RPMI7951 (cell line): ENCODE data around the gene C11orf21. TPM values are rescaled to one million over a fixed set of nuclear protein-coding genes. Genes with fewer than 3 reads are reported as not detected.

Source experiments
- DNase-seq: peaks from one replicate; pipeline ENCODE4 v3.0.0-alpha.2; 2012; ENCODE audit warnings: low read depth
- total RNA-seq: library from RNA; depleted of rRNA; stranded (reverse); fragments of >200 nt; shearing (Covaris generic); gene quantifications from 2 replicates; pipeline ENCODE4 v1.2.3, GENCODE V29; 2014; rRNA removed

The C11orf21 gene
- total RNA-seq, 1 experiment from 2014 or later, result 1.6 TPM

DNA sequence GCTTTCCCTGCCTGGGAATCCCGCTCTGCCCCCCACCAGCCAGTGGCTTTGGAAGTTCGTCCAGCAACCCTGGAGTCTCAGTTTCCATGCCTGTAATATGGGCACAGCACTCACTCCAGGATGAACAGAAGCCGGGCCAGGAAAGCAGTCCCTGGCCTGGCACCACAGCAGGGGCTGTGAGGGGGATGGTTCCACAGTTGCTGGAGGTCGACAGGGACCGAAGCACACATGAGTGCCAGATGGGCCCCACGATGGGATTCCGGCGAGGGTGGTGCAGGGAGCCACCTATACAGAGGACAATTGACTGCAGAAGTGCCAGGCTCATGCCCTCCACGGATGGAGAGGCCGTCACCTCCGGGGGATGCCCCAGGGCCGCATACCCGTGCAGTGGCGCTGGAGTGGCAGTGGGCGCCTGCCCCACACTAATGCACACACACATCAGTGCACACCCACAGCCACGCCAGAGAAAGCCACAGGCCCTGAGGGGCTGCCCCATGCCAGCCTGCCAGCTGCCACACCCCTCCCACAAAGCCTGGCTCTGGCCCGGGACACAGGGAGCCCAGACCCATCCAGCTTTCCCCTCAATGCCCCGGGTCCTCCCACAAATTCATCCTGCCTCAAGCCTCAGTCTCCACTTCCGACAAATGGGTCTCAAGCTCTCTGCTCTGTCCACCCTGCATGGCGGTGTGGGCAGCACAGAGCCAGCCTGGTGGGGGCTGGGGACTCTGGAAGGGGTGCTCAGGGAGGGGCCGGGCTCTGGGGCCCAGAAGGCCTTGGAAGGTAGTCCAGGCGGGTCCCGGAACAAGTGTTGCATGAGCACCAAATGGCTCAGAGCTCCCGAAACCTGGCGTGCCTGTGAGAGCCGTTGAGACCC, 41.0 kb downstream of the C11orf21 start:
- no peak for DNase-seq

- no peak for DNase-seq
These were observed 41.7 kb downstream of the C11orf21 start for GRCh38 chr11:2259897-2260451.

DNA sequence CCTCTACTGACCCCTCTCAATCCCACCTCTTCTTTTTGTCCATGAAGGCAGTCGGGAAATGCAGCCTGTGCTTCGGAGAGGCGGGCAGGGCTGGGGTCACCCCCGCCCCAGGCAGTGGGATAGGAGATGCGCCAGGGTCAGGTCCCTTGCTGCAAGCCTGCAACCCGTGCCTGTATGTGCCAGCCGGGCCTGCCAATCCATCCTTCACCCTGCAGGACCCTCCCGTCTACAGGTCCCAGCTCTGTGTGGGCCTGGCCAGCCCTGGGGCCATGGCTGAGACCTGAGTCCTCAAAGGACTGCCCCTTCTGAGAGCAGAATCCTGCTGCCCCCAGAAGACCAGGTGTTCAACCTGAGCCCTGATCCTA, 42.3 kb downstream of the C11orf21 start:
- DNase-seq, result no peak

DNA sequence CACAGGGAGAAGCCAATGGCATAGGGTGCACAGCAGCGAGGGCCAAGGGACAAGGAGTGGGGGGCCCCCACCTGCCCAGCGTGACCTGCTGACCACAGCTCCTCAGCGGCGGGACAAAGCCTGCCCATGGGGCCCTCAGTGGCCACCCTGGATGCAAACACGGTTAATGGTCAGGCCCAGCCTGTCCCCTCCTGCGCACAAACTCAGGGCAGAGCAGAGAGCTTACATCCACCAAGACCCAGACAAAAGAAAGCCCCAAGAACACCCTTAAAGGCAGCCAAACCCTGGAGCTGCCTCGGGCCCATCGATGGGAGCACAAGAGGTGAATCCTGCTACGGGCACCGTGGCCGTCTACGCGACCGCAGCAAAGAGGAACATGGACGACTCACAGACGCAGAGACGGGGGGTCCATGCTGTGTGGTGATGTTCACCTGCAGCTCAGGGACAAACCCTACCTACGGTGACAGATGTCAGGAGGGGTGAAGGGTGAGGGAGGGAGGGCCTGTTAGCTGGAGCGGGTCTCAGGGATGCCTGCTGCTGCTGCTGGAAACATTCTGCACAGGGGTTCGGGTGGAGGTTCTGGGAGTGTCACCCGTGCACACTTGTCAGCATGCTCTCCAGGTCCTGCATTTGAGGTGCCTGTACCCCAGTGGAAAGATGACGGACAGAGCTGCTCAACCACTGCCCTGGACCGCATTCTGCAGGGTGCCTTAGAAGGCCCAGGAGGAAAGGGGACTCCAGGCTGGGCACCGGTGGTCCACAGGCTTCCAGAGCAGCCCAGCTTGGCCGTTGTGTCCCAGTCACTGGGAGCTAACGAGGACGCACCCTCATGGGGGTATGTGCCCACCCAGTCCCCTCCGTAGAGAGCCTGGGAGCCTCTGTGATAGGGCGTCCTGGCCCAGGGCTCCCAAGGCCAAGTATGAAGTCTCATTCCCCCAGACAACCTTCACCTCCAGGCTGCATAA, 42.9 kb downstream of the C11orf21 start:
- DNase-seq, result no peak

GRCh38 chr11:2256951-2257700, 44.6 kb downstream of the C11orf21 start:
- DNase-seq, result no peak

DNA sequence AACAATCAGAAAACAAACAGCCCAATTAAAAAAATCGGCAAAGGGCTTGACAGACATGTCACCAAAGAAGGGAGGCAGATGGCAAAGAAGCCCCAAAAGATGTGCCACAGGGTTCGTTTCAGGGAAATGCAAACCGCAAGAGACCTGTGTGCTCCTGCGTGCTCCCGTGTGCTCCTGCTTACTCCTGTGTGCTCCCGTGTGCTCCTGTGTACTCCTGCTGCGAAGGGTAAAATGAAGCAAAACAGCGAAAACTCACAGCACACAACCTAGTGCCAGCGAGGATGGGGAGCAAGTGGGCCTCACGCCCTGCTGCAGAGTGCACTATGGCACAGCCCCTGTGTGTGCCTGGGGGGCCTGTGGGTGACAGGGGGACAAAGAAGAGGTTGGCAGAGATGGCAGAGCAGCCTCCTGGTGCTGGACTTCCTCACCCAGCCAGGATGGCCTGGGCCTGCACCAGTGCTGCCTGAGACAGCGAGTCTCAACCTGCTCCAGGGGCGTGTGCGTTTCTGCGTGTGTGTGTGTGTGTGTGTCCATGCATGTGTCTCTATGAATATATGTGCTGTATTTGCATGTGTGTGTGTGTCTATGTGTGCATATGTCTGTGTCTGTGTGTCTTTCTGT, 45.3 kb downstream of the C11orf21 start:
- no peak for DNase-seq

DNA sequence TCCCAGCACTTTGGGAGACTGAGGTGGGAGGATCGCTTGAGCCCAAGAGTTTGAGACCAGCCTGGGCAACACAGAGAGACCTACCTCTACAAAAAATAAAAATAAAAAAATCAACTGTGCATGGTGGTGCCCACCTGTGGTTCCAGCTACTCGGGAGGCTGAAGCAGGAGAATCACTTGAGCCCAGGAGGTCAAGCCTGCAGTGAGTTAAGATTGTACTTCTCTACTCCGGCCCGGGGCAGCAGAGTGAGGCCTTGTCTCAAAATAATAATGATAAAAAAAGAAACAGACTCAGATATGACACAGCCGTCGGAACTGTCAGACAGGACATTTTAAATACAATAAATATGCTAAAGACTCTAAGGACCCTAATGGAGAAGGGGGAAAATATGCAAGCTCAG, 49.7 kb downstream of the C11orf21 start:
- DNase-seq, result no peak

DNA sequence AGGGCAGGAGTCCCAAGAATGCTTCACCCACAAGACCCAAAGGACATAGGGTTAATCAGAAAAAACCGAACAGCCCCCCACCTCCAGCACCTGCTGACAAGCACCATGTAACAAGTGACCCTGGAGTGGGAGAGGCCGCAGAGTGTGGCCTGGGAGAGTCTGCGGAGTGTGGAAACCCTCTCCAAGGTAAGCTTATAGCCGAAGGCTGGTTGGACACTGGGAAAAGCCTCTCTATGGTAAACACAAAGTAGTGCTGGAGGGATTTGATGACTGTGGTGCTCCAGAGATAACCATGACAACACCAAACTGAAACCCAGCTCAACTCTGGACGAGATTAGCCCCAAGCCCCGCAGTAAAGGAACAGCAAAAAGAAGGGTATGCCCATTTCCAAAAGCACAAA, 50.6 kb downstream of the C11orf21 start:
- no peak for DNase-seq

DNA sequence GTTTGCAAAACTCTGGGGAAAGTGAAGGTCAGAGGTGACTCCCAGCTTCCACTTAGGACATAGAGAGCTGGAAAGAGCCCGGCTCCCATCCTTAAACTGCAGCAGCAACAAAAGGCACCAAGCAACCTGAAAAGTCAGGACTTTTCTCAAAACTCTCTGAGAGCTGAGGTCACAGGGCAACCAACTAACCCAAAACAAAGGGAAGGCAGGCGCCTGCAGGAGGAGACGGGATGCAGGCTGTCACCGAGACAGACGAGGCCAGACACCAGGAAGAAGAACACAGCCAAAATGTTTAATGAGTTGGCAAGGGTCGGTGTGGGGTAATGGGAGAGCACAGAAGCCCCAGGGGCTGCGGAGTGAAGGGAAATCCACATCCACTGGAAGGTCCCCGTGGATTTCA, 51.2 kb downstream of the C11orf21 start:
- DNase-seq, result no peak

DNA sequence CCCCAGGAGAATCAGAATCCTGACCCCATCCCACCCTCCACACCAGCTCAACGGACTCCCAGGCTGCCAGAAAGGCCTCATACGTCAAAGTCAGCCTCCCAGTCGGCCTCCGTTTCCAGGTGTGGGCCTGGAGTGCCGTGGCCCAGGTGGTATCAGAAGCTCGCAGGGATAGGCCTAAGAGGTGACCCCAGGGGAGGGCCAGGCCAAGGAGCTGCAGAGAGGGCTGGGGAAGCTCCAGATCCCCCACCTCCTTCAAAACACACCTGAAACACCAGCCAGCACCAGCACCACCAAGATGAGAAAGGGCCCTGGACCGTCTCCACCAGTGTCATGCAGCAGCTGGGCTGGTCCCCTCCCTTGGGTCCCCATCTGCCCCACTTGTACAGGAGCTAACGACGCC, 51.7 kb downstream of the C11orf21 start:
- no peak for DNase-seq

DNA sequence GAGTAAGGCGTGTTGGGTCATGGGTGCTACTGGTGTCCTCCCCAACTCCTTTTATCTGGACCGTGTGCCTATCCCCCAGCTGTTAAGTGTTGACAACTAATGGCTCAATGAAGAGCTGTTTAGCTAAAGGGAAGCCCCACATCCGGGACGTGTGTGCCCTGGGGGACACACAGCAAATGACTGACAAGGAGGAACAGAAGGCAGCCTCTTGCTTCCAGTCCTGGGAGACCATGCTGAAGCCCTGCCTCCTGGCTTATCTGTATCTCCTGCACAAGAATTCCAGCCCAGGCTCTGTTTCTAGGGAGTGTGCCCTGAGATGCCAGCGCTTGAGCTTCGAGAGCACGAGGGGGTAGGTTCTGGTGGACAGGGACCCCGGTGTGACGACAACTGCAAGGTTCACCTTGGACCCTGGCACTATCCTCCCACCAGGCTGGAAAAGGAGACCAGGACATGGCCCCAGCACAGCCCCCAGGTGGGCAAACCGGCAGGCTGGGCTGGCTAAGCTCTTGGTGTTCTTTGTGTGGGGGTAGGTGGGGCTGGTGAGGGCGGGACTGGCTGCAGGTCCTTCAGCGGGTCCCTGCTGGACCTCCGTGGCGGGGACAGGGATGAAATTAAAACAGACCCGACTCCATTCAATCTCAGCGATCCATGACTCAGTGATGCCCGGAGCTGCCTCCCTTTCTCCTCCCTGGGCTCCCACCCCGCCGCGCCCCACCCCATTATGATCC, 52.4 kb downstream of the C11orf21 start:
- no peak for DNase-seq

- DNase-seq, result no peak
These were observed 53.0 kb downstream of the C11orf21 start for GRCh38 chr11:2248762-2249161.

DNA sequence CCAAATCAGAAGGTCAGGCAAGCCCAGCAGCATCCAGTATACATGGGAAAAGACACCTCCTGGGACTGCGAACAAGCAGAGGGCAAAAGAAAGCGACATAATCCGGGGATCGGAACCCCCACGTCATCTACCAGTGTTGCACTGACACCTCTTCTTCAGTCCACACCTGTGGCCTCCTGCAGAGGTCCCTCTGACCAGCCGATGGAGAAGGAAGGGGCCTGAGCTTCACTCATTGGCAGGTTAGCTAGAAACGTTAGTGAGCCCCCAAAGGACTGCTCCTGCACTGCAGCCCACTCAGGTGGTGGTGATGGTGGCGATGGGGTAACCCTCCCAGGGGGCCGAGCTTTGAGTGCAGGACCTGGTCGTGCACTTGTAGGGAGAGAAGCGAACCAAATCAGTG, 53.5 kb downstream of the C11orf21 start:
- no peak for DNase-seq

DNA sequence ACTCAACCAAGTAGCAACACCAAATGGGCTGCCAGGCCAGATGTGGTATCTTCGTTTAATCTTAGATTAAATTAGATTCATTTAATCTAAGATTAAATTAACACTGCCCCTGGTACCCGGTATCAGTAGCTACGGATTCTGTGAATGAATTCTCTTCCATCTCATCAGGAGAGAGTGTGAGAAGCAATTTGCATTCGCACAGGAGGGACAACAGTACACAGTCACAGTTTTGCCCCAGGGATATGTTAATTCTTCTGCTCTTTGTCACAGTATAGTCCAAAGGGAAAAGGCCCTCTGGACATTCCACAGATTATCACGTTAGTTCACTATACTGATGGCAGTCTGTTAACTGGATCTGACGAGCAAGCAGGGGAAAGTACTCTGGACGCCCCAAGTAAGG, 54.2 kb downstream of the C11orf21 start:
- DNase-seq, result no peak

Other genes starting within 250 kb of the C11orf21 start
- gene IGF2, start 162.5 kb downstream of the C11orf21 start, total RNA-seq, result not detected in 2 replicates
- not detected in 2 replicates for gene INS, start 140.7 kb downstream of the C11orf21 start, total RNA-seq
- gene TH, start 130.1 kb downstream of the C11orf21 start, total RNA-seq, result 0.24 and 0.88 TPM in 2 replicates
- not detected in 2 replicates for gene ASCL2, start 31.3 kb downstream of the C11orf21 start, total RNA-seq
- gene TSPAN32, start 95 bp upstream of the C11orf21 start, total RNA-seq, result 0.72 and 2.7 TPM in 2 replicates
- 248 and 386 TPM in 2 replicates for gene CD81, start 75.4 kb upstream of the C11orf21 start, total RNA-seq
- 22.9 and 38.2 TPM in 2 replicates for gene TSSC4, start 98.8 kb upstream of the C11orf21 start, total RNA-seq
- not detected in 2 replicates for gene TRPM5, start 142.6 kb upstream of the C11orf21 start, total RNA-seq
- gene KCNQ1, start 143.1 kb upstream of the C11orf21 start, total RNA-seq, result not detected in 2 replicates